ENCODE data around the gene AGPAT1.

AGPAT1 gene

DNA sequence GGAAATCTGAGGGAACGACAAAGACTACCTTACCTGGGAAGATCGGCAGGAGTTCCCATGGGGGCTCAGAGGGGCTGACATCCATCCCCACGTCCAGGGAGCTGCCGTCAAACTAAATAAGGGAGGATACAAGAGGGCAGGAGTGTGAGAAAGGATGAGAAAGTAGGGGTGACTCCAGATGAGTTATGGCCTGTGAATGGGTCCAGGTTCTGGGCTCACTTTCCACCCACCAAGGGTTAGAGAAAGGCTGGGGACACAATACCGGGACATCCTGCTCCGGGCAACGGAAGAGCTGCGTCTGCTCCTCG is 48.5 kb downstream of the AGPAT1 start:
- no peak for FAIRE-seq
- DNase-seq (ENCODE audit: insufficient read length, low spot score) = no peak

DNA sequence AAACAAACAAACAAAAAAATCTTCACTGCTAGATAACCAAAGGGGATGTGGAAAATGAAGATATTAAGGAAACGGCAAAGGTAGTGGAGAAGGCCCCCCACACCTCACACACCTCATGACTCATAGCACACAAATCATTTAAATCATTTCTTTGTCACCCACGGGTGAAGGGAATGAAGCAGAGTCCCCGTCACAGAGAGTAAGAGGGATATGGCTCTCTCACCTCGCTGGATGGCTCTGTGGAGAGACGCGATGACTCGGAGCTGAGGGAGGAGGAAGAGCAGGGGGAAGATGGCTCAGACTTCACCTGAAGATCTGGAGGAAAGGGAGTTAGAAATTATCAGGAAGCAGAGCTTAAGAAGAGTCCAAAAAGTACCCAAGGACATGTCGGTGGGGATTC is 49.0 kb downstream of the AGPAT1 start:
- no peak for DNase-seq (ENCODE audit: insufficient read length, low spot score)
- FAIRE-seq = no peak

DNA sequence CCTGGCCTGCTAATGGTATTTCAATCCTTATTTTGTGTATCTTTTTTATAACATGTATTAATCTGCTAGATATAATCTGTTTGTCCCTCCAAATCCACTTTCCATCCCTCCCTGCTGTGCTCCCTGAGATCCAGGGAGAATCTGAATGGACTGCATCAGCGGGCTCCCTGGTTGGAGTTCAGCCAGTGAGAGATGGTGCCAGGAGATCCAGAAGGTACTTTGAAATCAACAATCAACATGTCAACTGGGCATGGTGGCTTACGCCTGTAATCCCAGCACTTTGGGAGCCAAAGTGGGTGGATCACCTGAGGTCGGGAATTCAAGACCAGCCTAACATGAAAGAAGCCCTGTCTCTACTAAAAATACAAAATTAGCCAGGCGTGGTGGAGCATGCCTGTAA is 52.2 kb downstream of the AGPAT1 start:
- FAIRE-seq (no peak), DNase-seq (ENCODE audit: insufficient read length, low spot score) (no peak)

DNA sequence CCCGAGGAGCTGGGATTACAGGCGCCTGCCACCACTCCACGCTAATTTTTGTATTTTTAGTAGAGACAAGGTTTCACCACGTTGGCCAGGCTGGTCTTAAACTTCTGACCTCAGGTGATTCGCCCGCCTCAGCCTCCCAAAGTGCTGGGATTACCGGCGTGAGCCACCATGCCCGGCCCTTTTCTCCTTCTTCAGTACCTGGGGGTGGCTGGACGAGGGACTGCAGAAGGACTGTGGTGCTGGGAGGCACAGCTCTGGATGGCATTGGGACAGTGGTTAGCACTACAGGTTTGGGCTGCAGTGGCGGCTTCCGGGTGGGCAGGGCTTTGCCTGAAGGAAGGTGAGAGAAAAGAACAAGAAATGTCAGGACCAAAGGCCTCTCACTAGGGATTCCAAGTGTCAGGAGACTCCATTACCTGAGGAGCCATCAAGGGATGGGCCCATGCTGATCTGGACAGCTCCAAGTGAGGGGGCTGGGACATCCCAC is 55.3 kb downstream of the AGPAT1 start:
- FAIRE-seq = no peak
- no peak for DNase-seq (ENCODE audit: insufficient read length, low spot score)

DNA sequence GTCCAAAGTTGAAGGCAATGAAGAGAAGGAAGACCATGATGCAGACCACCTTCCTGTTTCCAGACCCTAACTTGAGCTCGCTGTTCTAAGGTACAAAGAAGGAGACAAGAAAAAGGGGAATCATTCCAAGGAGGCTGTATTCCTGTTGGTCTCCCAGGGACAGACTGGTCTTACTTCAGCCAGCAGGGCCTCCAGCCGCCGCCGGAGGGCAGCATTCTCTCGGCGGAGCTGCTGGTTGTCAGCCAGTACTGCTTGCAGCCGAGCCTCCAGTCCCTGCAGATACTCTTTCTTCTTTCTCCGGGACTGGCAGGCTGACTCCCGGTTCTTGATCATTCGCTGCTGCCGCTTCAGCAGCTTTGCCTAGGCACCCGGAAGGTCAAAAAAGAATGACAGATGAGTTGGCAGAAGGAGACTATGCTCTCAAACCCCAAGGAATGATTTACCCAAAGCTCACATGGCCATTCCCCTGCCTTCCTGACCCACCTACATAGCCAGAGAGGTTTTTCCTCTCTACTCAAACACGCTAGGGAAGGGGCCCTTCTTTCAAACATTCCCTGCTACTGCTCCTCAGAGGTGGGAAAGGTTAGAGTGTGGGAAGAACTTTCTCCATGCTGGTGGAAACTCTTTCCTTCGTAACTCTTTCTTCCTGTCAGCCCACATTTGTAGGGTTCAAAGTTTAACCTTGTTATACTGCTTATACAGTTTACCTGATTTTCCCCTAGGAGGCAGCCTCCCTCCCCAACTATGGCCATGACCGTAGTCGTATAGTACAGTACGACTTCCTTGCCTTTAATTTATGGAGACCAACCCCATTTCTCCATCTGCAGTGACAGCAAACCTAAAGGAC is 56.9 kb downstream of the AGPAT1 start:
- DNase-seq (ENCODE audit: insufficient read length, low spot score) (peak; percentile 69), FAIRE-seq (peak; percentile 31)
